Breast epithelium (tissue), 4 donors: ENCODE results near the gene DTWD1. TPM values are rescaled to one million over a fixed set of nuclear protein-coding genes. Genes with fewer than 3 reads are reported as not detected.
"Not testable (repeated sequence)": the region's sequence is repeated elsewhere in the genome, so short reads cannot be mapped to it uniquely, and the experiment has no call there.

Experiments used
- DNase-seq, 2 donors: peaks; one replicate each; pipeline ENCODE4 v3.0.0-alpha.2; 2019; ENCODE audit warnings: low spot score in 2 of 2
- H3K27ac ChIP-seq, 2 donors: fragments of 200-600 bp; sonication (generic) in 1 of 2; one replicate each; pipeline ENCODE4 v1.5.1; 2016 to 2019; ENCODE audit warnings: mild to moderate bottlenecking in 1 of 2
- H3K27me3 ChIP-seq, 2 donors: fragments of 200-600 bp; sonication (generic) in 1 of 2; one replicate each; pipeline versions ENCODE4 v1.5.1 to v1.6.0; 2017 to 2019; ENCODE audit warnings: control low read depth in 1 of 2, mild to moderate bottlenecking in 1 of 2
- H3K36me3 ChIP-seq: fragments of 200-600 bp; one replicate; pipeline ENCODE4 v1.5.1; 2019
- H3K4me1 ChIP-seq, 2 donors: fragments of 200-600 bp; sonication (generic); one replicate each; pipeline ENCODE4 v1.5.1; 2016 to 2019; ENCODE audit warnings: control low read depth in 1 of 2
- H3K4me3 ChIP-seq, 3 donors: fragments of 200-600 bp; sonication (generic); 1 replicate in 2 of 3; 2 replicates in 1 of 3; pipeline ENCODE4 v1.5.1; 2016 to 2019; ENCODE audit warnings: mild to moderate bottlenecking in 3 of 3, moderate library complexity in 2 of 3
- H3K9me3 ChIP-seq, 2 donors: fragments of 200-600 bp; sonication (generic) in 1 of 2; one replicate each; pipeline ENCODE4 v1.5.1; 2016 to 2019; ENCODE audit warnings: control low read depth in 1 of 2
- POLR2A ChIP-seq: fragments of 450-650 bp; IDR thresholded peaks from one replicate; pipeline ENCODE4 v1.6.1; 2016; ENCODE audit warnings: antibody characterized with exemption, mild to moderate bottlenecking, moderate library complexity
- POLR2AphosphoS5 ChIP-seq, 3 donors: sonication (generic); formaldehyde crosslinking; IDR thresholded peaks; one replicate each; pipeline ENCODE4 v1.6.1; 2017; ENCODE audit warnings: antibody characterized with exemption in 3 of 3
- intact Hi-C: fragments of 100-400 bp; cut with DNase I; formaldehyde crosslinking; loops from one replicate; pipeline ENCODE4 v1.15.1; 2023; ENCODE audit warnings: low total_unique reads
- total RNA-seq, 3 donors: library from RNA; depleted of rRNA; stranded (reverse); fragments of >200 nt; gene quantifications; one replicate each; pipeline ENCODE4 v1.1.0, GENCODE V29; 2016
- TF ChIP-seq, protein P1 (sequence below), 3 donors: fragments of 450-650 bp; IDR thresholded peaks; one replicate each; pipeline ENCODE4 v1.5.1; 2016 to 2017; ENCODE audit warnings: antibody characterized with exemption in 3 of 3, mild to moderate bottlenecking in 3 of 3, moderate library complexity in 3 of 3

DTWD1 gene
- total RNA-seq, 3 donors from 2014 or later = 21.6 to 35.4 (median 33.8) TPM

DNA sequence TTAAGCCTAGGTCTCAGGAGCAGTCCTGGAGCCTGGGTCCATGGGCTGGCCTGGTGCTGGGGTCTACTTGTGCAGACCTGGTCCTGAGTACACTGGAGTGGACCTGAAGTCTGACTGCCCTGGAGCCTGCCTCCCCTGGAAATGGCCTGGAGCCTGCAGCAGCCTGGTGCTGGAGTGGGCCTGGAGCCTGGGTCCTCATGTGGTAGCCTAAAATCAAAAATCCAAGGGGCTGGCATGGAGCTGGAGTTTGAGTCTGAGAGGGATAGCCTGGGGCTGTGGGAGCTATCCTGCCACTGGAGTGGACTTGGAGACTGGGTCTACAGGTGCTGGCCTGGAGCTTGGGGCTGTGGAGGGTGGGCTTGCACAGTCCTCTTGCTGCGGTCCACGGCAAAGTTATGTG lies 15.3 kb upstream of the DTWD1 start:
- H3K9me3 ChIP-seq = peaks cover 13 to 22% of the 10 kb centered on the region in 2 donors
- no peak overlapping the region for H3K27ac ChIP-seq
- intact Hi-C loops = no loop called here
- TF ChIP-seq POLR2AphosphoS5 (IDR thresholded peaks at IDR 0.05) = no peak
- TF ChIP-seq, protein P1, sequence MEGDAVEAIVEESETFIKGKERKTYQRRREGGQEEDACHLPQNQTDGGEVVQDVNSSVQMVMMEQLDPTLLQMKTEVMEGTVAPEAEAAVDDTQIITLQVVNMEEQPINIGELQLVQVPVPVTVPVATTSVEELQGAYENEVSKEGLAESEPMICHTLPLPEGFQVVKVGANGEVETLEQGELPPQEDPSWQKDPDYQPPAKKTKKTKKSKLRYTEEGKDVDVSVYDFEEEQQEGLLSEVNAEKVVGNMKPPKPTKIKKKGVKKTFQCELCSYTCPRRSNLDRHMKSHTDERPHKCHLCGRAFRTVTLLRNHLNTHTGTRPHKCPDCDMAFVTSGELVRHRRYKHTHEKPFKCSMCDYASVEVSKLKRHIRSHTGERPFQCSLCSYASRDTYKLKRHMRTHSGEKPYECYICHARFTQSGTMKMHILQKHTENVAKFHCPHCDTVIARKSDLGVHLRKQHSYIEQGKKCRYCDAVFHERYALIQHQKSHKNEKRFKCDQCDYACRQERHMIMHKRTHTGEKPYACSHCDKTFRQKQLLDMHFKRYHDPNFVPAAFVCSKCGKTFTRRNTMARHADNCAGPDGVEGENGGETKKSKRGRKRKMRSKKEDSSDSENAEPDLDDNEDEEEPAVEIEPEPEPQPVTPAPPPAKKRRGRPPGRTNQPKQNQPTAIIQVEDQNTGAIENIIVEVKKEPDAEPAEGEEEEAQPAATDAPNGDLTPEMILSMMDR (IDR thresholded peaks at IDR 0.05) = no peak
- no peak for TF ChIP-seq POLR2A
- no peaks in the 10 kb centered on the region for H3K4me1 ChIP-seq
- no peak overlapping the region for H3K4me3 ChIP-seq
- no peak for DNase-seq
- no peaks in the 10 kb centered on the region for H3K36me3 ChIP-seq
- no peaks in the 10 kb centered on the region for H3K27me3 ChIP-seq

DNA sequence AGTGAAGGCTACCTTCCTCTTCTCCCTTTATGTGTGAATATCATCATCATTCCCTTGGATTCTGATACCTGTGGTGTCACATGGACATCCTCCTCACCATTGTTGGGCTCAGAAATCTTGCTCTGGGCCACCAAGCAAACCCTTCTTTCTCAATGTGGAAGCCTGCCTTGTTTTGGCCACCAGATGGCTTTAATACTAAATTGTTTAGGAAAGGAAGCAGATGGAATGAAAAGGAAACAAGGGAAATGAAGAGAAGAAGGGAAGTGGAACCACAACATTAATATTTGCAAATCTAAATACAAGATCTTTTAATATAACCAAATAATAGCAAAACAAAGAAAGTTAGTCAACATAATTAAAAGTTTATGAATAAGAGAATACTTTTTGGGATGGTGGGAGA lies 14.3 kb upstream of the DTWD1 start:
- no peaks in the 10 kb centered on the region for H3K4me1 ChIP-seq
- peaks cover 10 to 12% of the 10 kb centered on the region in 2 donors for H3K9me3 ChIP-seq
- intact Hi-C loops = no loop called here
- H3K27me3 ChIP-seq = no peaks in the 10 kb centered on the region
- DNase-seq = no peak
- H3K27ac ChIP-seq = no peak overlapping the region
- H3K36me3 ChIP-seq = no peaks in the 10 kb centered on the region
- H3K4me3 ChIP-seq = no peak overlapping the region
- TF ChIP-seq, protein P1 (IDR thresholded peaks at IDR 0.05) = no peak
- TF ChIP-seq POLR2A (no peak), POLR2AphosphoS5 (IDR thresholded peaks at IDR 0.05) (no peak)

DNA sequence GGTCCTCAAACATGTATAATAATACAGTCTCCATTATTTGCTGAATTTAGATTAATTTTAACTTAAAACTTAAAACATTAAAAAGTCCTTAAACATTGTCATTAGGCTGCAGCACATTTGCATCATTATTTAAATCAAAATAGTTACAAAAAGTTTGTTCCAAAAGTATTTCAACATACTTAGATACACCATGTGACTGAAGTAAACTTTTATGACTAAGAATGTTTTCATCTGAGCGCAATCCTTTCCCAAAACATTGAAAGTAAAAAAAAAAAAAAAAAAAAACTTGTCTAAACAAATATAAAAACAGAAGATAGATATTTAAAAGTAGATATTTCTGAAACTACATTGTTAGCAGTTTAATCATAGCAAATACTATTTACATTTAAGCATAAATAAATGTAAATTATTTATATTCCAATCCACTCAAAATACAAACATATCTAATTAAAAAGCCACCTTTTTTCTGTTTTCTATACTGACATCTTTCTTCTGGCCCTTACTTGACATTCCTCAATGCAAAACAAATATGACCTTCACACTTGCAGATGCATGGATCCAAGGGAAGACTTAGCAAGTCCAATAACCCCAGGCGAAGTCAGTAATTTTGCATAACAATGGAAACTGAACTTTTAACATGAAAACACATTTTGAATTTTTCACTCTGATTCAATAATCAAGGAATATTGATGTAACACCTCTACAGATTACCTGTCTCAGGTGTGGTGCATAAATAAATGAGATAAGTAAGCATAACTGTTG lies 10.5 kb upstream of the DTWD1 start:
- Histone ChIP-seq H3K27me3 (no peaks in the 10 kb centered on the region), H3K27ac (no peak overlapping the region), H3K4me1 (no peaks in the 10 kb centered on the region), H3K4me3 (no peak overlapping the region), H3K9me3 (peaks cover 0 to 7% of the 10 kb centered on the region in 2 donors), H3K36me3 (no peaks in the 10 kb centered on the region)
- intact Hi-C loops = no loop called here
- TF ChIP-seq POLR2AphosphoS5 (IDR thresholded peaks at IDR 0.05) (no peak), POLR2A (no peak)
- TF ChIP-seq, protein P1 (IDR thresholded peaks at IDR 0.05) = no peak
- no peak for DNase-seq

DNA sequence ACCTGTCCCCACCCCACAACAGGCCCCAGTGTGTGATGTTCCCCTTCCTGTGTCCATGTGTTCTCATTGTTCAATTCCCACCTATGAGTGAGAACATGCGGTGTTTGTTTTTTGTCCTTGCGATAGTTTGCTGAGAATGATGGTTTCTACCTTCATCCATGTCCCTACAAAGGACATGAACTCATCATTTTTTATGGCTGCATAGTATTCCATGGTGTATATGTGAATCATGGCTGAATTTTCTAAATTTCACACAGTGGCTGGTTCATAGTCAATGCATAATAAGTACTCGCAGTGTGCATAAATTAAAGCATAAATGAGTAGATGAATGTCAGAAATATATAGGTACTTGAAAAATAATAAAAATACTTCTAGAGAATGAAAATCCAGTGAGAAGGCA lies 8.6 kb upstream of the DTWD1 start:
- H3K27ac ChIP-seq, H3K36me3 ChIP-seq, H3K27me3 ChIP-seq, H3K4me1 ChIP-seq, DNase-seq, H3K9me3 ChIP-seq, intact Hi-C loops, H3K4me3 ChIP-seq: not testable (repeated sequence)

DNA sequence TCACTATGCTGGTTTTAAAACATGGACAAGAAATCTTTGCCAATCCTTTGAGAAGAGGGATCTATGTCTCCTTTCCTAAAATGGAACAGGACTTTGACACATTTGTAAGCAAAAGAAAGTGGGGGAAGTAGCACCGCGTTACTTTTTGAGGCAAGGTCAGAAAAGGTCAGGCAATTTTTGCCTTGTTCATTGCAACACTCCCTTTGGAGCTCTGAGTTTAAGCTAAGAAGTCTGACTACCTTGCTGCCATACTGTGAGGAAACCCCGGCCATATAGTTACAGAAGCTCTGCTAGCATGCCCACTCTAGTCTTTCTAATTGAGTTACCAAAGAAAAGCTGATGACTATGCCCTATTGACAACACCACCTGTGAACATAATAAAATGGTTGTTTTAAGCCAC lies 1.6 kb upstream of the DTWD1 start:
- H3K9me3 ChIP-seq = peaks cover 0 to 3% of the 10 kb centered on the region in 2 donors
- no peak for DNase-seq
- H3K27ac ChIP-seq = peak overlapping the region; percentile 93 to 95
- peaks cover 4% of the 10 kb centered on the region for H3K36me3 ChIP-seq
- intact Hi-C loops = no loop called here
- no peak overlapping the region for H3K4me3 ChIP-seq
- no peaks in the 10 kb centered on the region for H3K27me3 ChIP-seq
- TF ChIP-seq POLR2AphosphoS5 (IDR thresholded peaks at IDR 0.05) (no peak), POLR2A (no peak)
- TF ChIP-seq, protein P1 (IDR thresholded peaks at IDR 0.05) = no peak
- peaks cover 0 to 12% of the 10 kb centered on the region in 2 donors for H3K4me1 ChIP-seq
